Endothelial cell of umbilical vein (primary cell): ENCODE measurements around the gene TAF5L. TPM values are rescaled to one million over a fixed set of nuclear protein-coding genes. Genes with fewer than 3 reads are reported as not detected.

ENCODE experiments used
- BruUV-seq: library from RNA; stranded (reverse); fragments of 400-500 nt; replicated peaks from 2 replicates; lab custom pipeline; 2021; lab: Mats Ljungman, UMichigan
- CTCF ChIA-PET: fragments of 300-600, 350-600 bp; sonication (Branson Sonifier 250); formaldehyde crosslinking; loops from one replicate; lab custom pipeline; 2021; ENCODE audit warnings: antibody characterized with exemption, inconsistent platforms; lab: Charles Lee
- POLR2A ChIA-PET: fragments of 300-600, 350-600 bp; sonication (Branson Sonifier 250); formaldehyde crosslinking; loops from one replicate; lab custom pipeline; 2021; ENCODE audit warnings: antibody characterized with exemption, inconsistent platforms; lab: Charles Lee
- DNase-seq: peaks from one replicate; pipeline ENCODE4 v3.0.0-alpha.2; 2011; ENCODE audit warnings: low read depth, low spot score
- FAIRE-seq: peaks from 2 replicates; lab custom pipeline; 2011; peaks lifted over from hg19 to GRCh38; lab: Jason Lieb, UNC
- H2AFZ ChIP-seq: 2 replicates; pipeline ENCODE4 v1.6.0; 2012; ENCODE audit warnings: low read depth, low read length, control low read depth, inconsistent platforms
- H3K27ac ChIP-seq: 2 replicates; pipeline ENCODE4 v1.5.1; 2011; ENCODE audit warnings: low read depth, mild to moderate bottlenecking, control low read depth, low read length, moderate library complexity; ENCODE audit not compliant: insufficient read depth
- H3K27me3 ChIP-seq, 2 experiments: 2 replicates each; pipeline versions ENCODE4 v1.6.0 to v1.6.1; 2011; ENCODE audit warnings: low read length in 2 of 2, mixed read lengths in 1 of 2; ENCODE audit not compliant: control insufficient read depth in 2 of 2, insufficient read depth in 2 of 2
- H3K36me3 ChIP-seq, 2 experiments: 2 replicates in 1 of 2; 3 replicates in 1 of 2; pipeline ENCODE4 v1.5.1; 2011; ENCODE audit warnings: low read length in 2 of 2, mild to moderate bottlenecking in 1 of 2, moderate library complexity in 1 of 2; ENCODE audit not compliant: control insufficient read depth in 2 of 2, insufficient read depth in 2 of 2; ENCODE audit errors: extremely low read depth in 1 of 2
- H3K4me1 ChIP-seq: 3 replicates; pipeline ENCODE4 v1.5.1; 2011; ENCODE audit warnings: mild to moderate bottlenecking, low read length; ENCODE audit not compliant: control insufficient read depth, insufficient read depth; ENCODE audit errors: extremely low read depth
- H3K4me2 ChIP-seq: 2 replicates; pipeline ENCODE4 v1.6.1; 2011; ENCODE audit warnings: low read length, control low read depth, mixed read lengths; ENCODE audit not compliant: insufficient read depth
- H3K4me3 ChIP-seq, 3 experiments: fragments of 200-600 bp in 1 of 3; sonication (generic), shearing (Covaris generic) in 1 of 3; replicated peaks in 1 of 3; 2 replicates each; pipeline ENCODE4 v1.5.1; 2011 to 2016; ENCODE audit warnings: control low read depth in 3 of 3, low read length in 3 of 3, mild to moderate bottlenecking in 2 of 3, inconsistent platforms in 1 of 3, low read depth in 1 of 3, moderate library complexity in 1 of 3; ENCODE audit not compliant: insufficient read depth in 1 of 3
- H3K79me2 ChIP-seq: 2 replicates; pipeline ENCODE4 v1.6.0; 2012; ENCODE audit warnings: low read length, inconsistent platforms; ENCODE audit not compliant: control insufficient read depth, insufficient read depth
- H3K9ac ChIP-seq: replicated peaks from 2 replicates; pipeline ENCODE3; 2011; ENCODE audit warnings: low read length, control low read depth; ENCODE audit not compliant: insufficient read depth; ENCODE audit errors: extremely low read depth
- H3K9me1 ChIP-seq: replicated peaks from 3 replicates; pipeline ENCODE4 v1.6.0; 2011; ENCODE audit warnings: mild to moderate bottlenecking, low read length; ENCODE audit not compliant: control insufficient read depth, insufficient read depth; ENCODE audit errors: extremely low read depth
- H3K9me3 ChIP-seq: replicated peaks from 2 replicates; pipeline ENCODE4 v1.5.1; 2012; ENCODE audit warnings: low read length, inconsistent platforms; ENCODE audit not compliant: control insufficient read depth, insufficient read depth
- H4K20me1 ChIP-seq: replicated peaks from 2 replicates; pipeline ENCODE3; 2011; ENCODE audit warnings: mild to moderate bottlenecking, low read length; ENCODE audit not compliant: control insufficient read depth, insufficient read depth; ENCODE audit errors: extremely low read depth
- EZH2 ChIP-seq: IDR thresholded peaks from 2 replicates; pipeline ENCODE4 v1.6.1; 2012; ENCODE audit warnings: borderline replicate concordance, low read depth, mild to moderate bottlenecking, moderate library complexity, low read length, inconsistent platforms; ENCODE audit not compliant: severe bottlenecking
- FOS ChIP-seq: IDR thresholded peaks from 2 replicates; pipeline ENCODE4 v1.6.1; 2011; ENCODE audit warnings: mild to moderate bottlenecking, low read length, moderate library complexity, borderline replicate concordance; ENCODE audit not compliant: insufficient read depth
- GATA2 ChIP-seq: IDR thresholded peaks from 2 replicates; pipeline ENCODE4 v1.7.0; 2011; ENCODE audit warnings: low read depth, mild to moderate bottlenecking, moderate library complexity, mixed read lengths, low read length; ENCODE audit not compliant: insufficient read length, insufficient read depth
- JUN ChIP-seq: IDR thresholded peaks from 2 replicates; pipeline ENCODE4 v1.6.1; 2011; ENCODE audit warnings: borderline replicate concordance, low read depth; ENCODE audit not compliant: insufficient read length, insufficient read depth
- MAX ChIP-seq: IDR thresholded peaks from 2 replicates; pipeline ENCODE4 v1.6.1; 2011; ENCODE audit not compliant: insufficient read depth, insufficient read length
- MYC ChIP-seq: IDR thresholded peaks from one replicate; pipeline ENCODE4 v1.6.1; 2011; ENCODE audit warnings: mild to moderate bottlenecking, low read depth, low read length
- POLR2A ChIP-seq: IDR thresholded peaks from 2 replicates; pipeline ENCODE4 v1.6.1; 2012; ENCODE audit warnings: low read depth, mild to moderate bottlenecking, control low read depth, low read length
- POLR2AphosphoS5 ChIP-seq: IDR thresholded peaks from 2 replicates; pipeline ENCODE4 v1.6.1; 2012; ENCODE audit warnings: low read depth, mild to moderate bottlenecking, control low read depth, low read length, moderate library complexity; ENCODE audit not compliant: insufficient read depth
- dilution Hi-C: fragments of 300-500 bp; cut with MboI; formaldehyde crosslinking; loops from one replicate; pipeline ENCODE4 v1.15.0; 2019; ENCODE audit warnings: low sequenced_read_pairs; ENCODE audit not compliant: extremely low pct_ligation_motif_present
- intact Hi-C: fragments of 100-400 bp; cut with micrococcal nuclease; formaldehyde crosslinking; loops from one replicate; pipeline ENCODE4 v1.10.0; 2022
- polyA plus RNA-seq, 4 experiments: library from polyadenylated mRNA; depleted of rRNA in 3 of 4; stranded (reverse) in 3 of 4; unstranded in 1 of 4; fragments of >200 nt; gene quantifications; 2 replicates each; pipeline versions ENCODE4 v1.2.1 to v1.2.3, GENCODE V29; 2011 to 2012; ENCODE audit warnings: missing spikeins in 1 of 4
- total RNA-seq: library from RNA; stranded (reverse); gene quantifications from 2 replicates; pipeline ENCODE4 v1.2.3, GENCODE V29; 2021
- TF ChIP-seq, protein P1 (sequence below), 2 donors: IDR thresholded peaks; 1 replicate in 1 of 2; 2 replicates in 1 of 2; pipeline ENCODE4 v1.5.1; 2011; ENCODE audit warnings: low read length in 2 of 2, mild to moderate bottlenecking in 2 of 2, moderate library complexity in 2 of 2, control low read depth in 1 of 2, inconsistent platforms in 1 of 2, low read depth in 1 of 2; ENCODE audit not compliant: insufficient read depth in 1 of 2; ENCODE audit errors: extremely low read depth in 1 of 2

Gene TAF5L
- total and polyA plus RNA-seq, 2 donors (not counting 3 experiments of a cell fraction or from before 2014, with no cell fraction given), result 21.1 to 24.8 TPM

DNA sequence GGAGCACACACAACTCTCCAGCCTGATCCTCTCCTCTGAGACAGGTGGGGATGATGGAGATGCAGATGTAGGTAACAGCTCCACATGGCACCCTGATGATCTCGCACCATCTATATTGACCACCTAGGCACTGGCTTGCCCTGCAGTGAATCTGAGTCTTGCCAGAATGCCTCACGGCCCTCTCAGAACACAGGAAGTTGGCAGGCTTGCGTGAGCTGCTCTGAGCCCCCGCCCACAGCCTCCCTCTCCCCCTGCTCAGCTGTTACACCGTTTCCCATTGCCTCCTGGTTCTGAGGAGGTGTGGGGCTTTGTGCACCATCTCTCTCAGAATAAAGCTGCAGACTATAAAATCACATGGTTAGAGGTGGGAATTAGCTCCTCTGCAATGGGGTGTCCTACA lies 48.1 kb upstream of the TAF5L start:
- H3K27me3 ChIP-seq, result no peaks in the 10 kb centered on the region
- H3K4me3 ChIP-seq, result no peak overlapping the region
- dilution Hi-C loops (no loop called here), intact Hi-C loops (no loop called here)
- H2AFZ ChIP-seq, result no peak overlapping the region
- no peak overlapping the region for H3K27ac ChIP-seq
- BruUV-seq, result no TSS peak
- H3K36me3 ChIP-seq, result no peaks in the 10 kb centered on the region
- H3K4me1 ChIP-seq, result no peaks in the 10 kb centered on the region
- DNase-seq, result no peak
- TF ChIP-seq, protein P1, sequence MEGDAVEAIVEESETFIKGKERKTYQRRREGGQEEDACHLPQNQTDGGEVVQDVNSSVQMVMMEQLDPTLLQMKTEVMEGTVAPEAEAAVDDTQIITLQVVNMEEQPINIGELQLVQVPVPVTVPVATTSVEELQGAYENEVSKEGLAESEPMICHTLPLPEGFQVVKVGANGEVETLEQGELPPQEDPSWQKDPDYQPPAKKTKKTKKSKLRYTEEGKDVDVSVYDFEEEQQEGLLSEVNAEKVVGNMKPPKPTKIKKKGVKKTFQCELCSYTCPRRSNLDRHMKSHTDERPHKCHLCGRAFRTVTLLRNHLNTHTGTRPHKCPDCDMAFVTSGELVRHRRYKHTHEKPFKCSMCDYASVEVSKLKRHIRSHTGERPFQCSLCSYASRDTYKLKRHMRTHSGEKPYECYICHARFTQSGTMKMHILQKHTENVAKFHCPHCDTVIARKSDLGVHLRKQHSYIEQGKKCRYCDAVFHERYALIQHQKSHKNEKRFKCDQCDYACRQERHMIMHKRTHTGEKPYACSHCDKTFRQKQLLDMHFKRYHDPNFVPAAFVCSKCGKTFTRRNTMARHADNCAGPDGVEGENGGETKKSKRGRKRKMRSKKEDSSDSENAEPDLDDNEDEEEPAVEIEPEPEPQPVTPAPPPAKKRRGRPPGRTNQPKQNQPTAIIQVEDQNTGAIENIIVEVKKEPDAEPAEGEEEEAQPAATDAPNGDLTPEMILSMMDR (IDR thresholded peaks at IDR 0.05; ENCODE audit: extremely low read depth in 1 of 2, insufficient read depth in 1 of 2, low read depth in 1 of 2, low read length in 2 of 2), result no peak
- TF ChIP-seq FOS (no peak), EZH2 (no peak), MAX (no peak), JUN (no peak), MYC (no peak), POLR2AphosphoS5 (no peak), POLR2A (no peak), GATA2 (no peak)
- ChIA-PET CTCF (interaction anchor here (1.9 to 4.2 kb wide), 2 partner anchors 13 to 542 kb away, joined by 4 to 23 read pairs; no protein-coding TSS in a partner anchor), POLR2A (no interaction called here)
- H4K20me1 ChIP-seq, result no peaks in the 10 kb centered on the region
- no peaks in the 10 kb centered on the region for H3K9me1 ChIP-seq
- H3K4me2 ChIP-seq, result no peak overlapping the region
- no peak for FAIRE-seq
- H3K79me2 ChIP-seq, result no peaks in the 10 kb centered on the region
- no peak overlapping the region for H3K9ac ChIP-seq
- H3K9me3 ChIP-seq, result no peaks in the 10 kb centered on the region
